GM21390 (cell line): ENCODE data around the gene TBC1D5.

ENCODE experiments used
- ATAC-seq: cut with Tn5 transposase; IDR thresholded peaks from one replicate; pipeline ENCODE4 v1.9.1; 2021; ENCODE audit not compliant: unreplicated experiment

TBC1D5 gene

GRCh38 chr3:17310983-17311382 is 431.4 kb downstream of the TBC1D5 start:
- no peak for ATAC-seq

GRCh38 chr3:17307887-17308286 is 434.5 kb downstream of the TBC1D5 start:
- ATAC-seq: no peak

- ATAC-seq: no peak
Observed at GRCh38 chr3:17307482-17307881, 434.9 kb downstream of the TBC1D5 start.

GRCh38 chr3:17304969-17305368 is 437.5 kb downstream of the TBC1D5 start:
- no peak for ATAC-seq

GRCh38 chr3:17302774-17303173 is 439.7 kb downstream of the TBC1D5 start:
- no peak for ATAC-seq

GRCh38 chr3:17302170-17302569 is 440.3 kb downstream of the TBC1D5 start:
- ATAC-seq: no peak

GRCh38 chr3:17301271-17301670 is 441.2 kb downstream of the TBC1D5 start:
- no peak for ATAC-seq

GRCh38 chr3:17300441-17300840 is 442.0 kb downstream of the TBC1D5 start:
- no peak for ATAC-seq

GRCh38 chr3:17298038-17298437 is 444.4 kb downstream of the TBC1D5 start:
- ATAC-seq: no peak

- no peak for ATAC-seq
Observed at GRCh38 chr3:17292556-17292955, 449.9 kb downstream of the TBC1D5 start.

GRCh38 chr3:17290894-17291293 is 451.5 kb downstream of the TBC1D5 start:
- no peak for ATAC-seq

- ATAC-seq: no peak
Observed at GRCh38 chr3:17288839-17289399, 453.5 kb downstream of the TBC1D5 start.

GRCh38 chr3:17287006-17287689 is 455.3 kb downstream of the TBC1D5 start:
- no peak for ATAC-seq

GRCh38 chr3:17278006-17278405 is 464.4 kb downstream of the TBC1D5 start:
- no peak for ATAC-seq

- ATAC-seq: no peak
Observed at GRCh38 chr3:17266846-17267245, 475.6 kb downstream of the TBC1D5 start.

- ATAC-seq: no peak
Observed at GRCh38 chr3:17261627-17262369, 480.6 kb downstream of the TBC1D5 start.

GRCh38 chr3:17260257-17260656 is 482.2 kb downstream of the TBC1D5 start:
- no peak for ATAC-seq

GRCh38 chr3:17259685-17260084 is 482.7 kb downstream of the TBC1D5 start:
- no peak for ATAC-seq

GRCh38 chr3:17258823-17259436 is 483.5 kb downstream of the TBC1D5 start:
- no peak for ATAC-seq

GRCh38 chr3:17257269-17257668 is 485.2 kb downstream of the TBC1D5 start:
- no peak for ATAC-seq

- no peak for ATAC-seq
Observed at GRCh38 chr3:17243621-17244020, 498.8 kb downstream of the TBC1D5 start.

- no peak for ATAC-seq
Observed at GRCh38 chr3:17239417-17239816, 503.0 kb downstream of the TBC1D5 start.
